ENCODE data around the gene ARL14EPL. TPM values are rescaled to one million over a fixed set of nuclear protein-coding genes. Genes with fewer than 3 reads are reported as not detected.
"Not testable (repeated sequence)": the region's sequence is repeated elsewhere in the genome, so short reads cannot be mapped to it uniquely, and the experiment has no call there.

Gene ARL14EPL
- total RNA-seq, 4 donors from 2014 or later: not detected

DNA sequence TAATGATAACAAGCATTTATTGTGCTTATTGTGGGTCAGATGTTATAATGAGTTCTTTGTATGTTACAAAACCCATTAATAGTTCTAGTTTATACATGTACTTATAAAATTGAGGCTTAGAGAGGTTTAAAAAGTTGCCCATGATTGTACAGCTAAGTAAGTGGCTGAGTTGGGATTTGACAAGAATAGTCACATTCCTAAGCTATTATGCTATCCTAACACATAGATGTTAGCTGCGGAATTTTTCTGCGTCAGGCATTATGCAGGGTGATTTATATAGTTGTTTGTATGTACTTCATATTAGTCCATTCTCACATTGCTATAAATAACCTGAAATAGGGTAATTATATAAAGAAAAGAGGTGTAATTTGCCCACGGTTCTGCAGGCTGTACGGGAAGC lies 65.0 kb downstream of the ARL14EPL start:
- no peak overlapping the region for H3K27ac ChIP-seq
- WGBS, 2 donors: 82 to 87% methylated on average over 4 of the region's 4 CpGs
- no peak overlapping the region for H3K4me3 ChIP-seq
- no peak for TF ChIP-seq POLR2A (IDR thresholded peaks at IDR 0.05)
- TF ChIP-seq, protein P1, sequence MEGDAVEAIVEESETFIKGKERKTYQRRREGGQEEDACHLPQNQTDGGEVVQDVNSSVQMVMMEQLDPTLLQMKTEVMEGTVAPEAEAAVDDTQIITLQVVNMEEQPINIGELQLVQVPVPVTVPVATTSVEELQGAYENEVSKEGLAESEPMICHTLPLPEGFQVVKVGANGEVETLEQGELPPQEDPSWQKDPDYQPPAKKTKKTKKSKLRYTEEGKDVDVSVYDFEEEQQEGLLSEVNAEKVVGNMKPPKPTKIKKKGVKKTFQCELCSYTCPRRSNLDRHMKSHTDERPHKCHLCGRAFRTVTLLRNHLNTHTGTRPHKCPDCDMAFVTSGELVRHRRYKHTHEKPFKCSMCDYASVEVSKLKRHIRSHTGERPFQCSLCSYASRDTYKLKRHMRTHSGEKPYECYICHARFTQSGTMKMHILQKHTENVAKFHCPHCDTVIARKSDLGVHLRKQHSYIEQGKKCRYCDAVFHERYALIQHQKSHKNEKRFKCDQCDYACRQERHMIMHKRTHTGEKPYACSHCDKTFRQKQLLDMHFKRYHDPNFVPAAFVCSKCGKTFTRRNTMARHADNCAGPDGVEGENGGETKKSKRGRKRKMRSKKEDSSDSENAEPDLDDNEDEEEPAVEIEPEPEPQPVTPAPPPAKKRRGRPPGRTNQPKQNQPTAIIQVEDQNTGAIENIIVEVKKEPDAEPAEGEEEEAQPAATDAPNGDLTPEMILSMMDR (IDR thresholded peaks at IDR 0.05): no peak
- H3K36me3 ChIP-seq: peaks cover 0 to 87% (median 13%) of the 10 kb centered on the region in 3 donors
- DNase-seq: no peak
- H3K9me3 ChIP-seq: no peaks in the 10 kb centered on the region
- H3K27me3 ChIP-seq: no peaks in the 10 kb centered on the region
- no peaks in the 10 kb centered on the region for H3K4me1 ChIP-seq
- intact Hi-C loops (cut with DNase I): no loop called here

DNA sequence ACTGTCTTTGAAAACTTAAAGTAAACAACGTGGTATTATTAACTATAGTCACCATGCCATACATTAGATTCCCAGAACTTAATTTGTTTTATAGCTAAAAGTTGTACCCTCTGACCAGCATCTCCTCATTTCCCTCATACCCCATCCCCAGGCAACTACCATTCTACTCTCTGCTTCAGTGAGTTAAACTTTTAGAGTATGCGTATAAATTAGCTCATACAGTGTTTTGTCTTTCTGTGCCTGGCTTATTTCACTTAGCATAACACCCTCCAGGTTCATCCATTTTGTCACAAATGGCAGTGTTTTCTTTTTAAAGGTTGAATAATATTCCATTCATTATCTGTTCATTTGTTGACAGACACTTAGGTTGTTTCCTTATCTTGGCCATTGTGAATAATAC lies 66.7 kb downstream of the ARL14EPL start:
- no peak for DNase-seq
- TF ChIP-seq POLR2A (IDR thresholded peaks at IDR 0.05): no peak
- TF ChIP-seq, protein P1 (IDR thresholded peaks at IDR 0.05): no peak
- Histone ChIP-seq H3K27me3 (no peaks in the 10 kb centered on the region), H3K4me3 (no peak overlapping the region), H3K36me3 (peaks cover 0 to 77% (median 6%) of the 10 kb centered on the region in 3 donors), H3K27ac (no peak overlapping the region), H3K9me3 (no peaks in the 10 kb centered on the region), H3K4me1 (no peaks in the 10 kb centered on the region)
- intact Hi-C loops (cut with DNase I): no loop called here
- WGBS, 2 donors: 97 to 98% methylated on average over 2 of the region's 2 CpGs

DNA sequence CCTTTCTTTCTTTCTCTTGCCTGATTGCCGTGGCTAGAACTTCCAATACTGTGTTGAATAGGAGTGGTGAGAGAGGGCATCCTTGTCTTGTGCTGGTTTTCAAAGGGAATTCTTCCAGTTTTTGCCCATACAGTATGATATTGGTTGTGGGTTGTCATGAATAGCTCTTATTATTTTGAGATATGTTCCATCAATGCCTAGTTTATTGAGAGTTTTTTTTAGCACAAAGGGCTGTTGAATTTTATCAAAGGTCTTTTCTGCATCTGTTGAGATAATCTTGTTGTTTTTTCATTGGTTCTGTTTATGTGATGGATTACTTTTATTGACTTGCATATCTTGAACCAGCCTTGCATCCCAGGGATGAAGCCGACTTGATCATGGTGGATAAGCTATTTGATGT lies 72.7 kb downstream of the ARL14EPL start:
- intact Hi-C loops (cut with DNase I); H3K4me3 ChIP-seq; H3K27me3 ChIP-seq; H3K4me1 ChIP-seq; DNase-seq; H3K27ac ChIP-seq; H3K9me3 ChIP-seq: not testable (repeated sequence)
- peaks cover 0 to 42% (median 3%) of the 10 kb centered on the region in 3 donors for H3K36me3 ChIP-seq
- WGBS, 2 donors: 87 to 96% methylated on average over 2 of the region's 2 CpGs

Other genes starting within 250 kb of the ARL14EPL start
- gene CDO1, start 215.8 kb upstream of the ARL14EPL start, total RNA-seq: 1 to 10 TPM in 2 of 4 donors, under 1 TPM in 1, not detected in 1; 0.75 to 6.7 (median 5.7) TPM
- gene ATG12, start 190.9 kb upstream of the ARL14EPL start, total RNA-seq: 10 to 100 TPM; 15.7 to 37.8 (median 33.5) TPM
- 100 to 1,000 TPM in 2 of 4 donors, 10 to 100 TPM in 2; 69.4 to 199 (median 97.3) TPM for gene AP3S1, start 190.5 kb upstream of the ARL14EPL start, total RNA-seq
- 1 to 10 TPM in 2 of 4 donors, under 1 TPM in 1, not detected in 1; 0.31 to 2.9 (median 2.1) TPM for gene LVRN, start 70.0 kb upstream of the ARL14EPL start, total RNA-seq
- 10 to 100 TPM; 14.1 to 29.0 (median 18.7) TPM for gene COMMD10, start 52.6 kb downstream of the ARL14EPL start, total RNA-seq